DMS114 treated with DMSO at 0.1 percent for 48 hours (cell line): ENCODE measurements around the gene COPS9.

Experiments used
- DNase-seq: peaks from one replicate; lab custom pipeline; 2025; ENCODE audit not compliant: unreplicated experiment; lab: John Stamatoyannopoulos, UW

The COPS9 gene

DNA sequence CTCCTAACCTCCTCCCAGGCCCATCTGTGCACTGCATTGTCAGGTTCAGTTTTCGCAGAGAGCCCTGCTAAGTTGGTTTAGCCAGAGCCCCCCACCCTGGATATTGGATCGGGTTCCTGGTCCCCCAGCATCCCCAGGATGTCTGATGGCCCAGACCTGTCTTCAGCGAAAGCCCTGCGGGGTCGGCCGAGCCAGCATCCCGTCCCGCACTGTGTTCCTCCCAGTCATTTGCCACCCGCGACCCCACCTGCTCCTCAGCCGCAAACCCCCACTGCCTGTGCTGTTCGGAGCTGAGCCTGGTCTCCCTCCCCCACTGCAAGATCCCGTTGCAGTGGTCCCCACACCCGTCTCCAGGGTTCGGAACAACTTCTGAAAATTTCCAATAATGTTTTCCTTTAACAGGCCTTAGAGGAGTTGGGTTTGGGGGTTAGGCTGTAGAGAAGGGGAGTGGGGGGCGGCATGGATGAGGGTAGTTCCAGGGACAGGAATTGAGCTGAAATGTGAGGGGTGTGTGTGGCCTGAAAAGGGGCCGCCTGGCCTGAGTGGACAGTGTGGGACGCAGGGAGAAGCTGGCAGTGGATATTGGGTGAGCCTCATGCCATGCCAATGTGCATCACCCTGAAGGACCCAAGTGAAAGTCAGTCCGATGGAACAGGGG is 1.6 kb upstream of the COPS9 start:
- DNase-seq: no peak

- no peak for DNase-seq
These were observed 677 bp upstream of the COPS9 start for GRCh38 chr2:240136671-240137292.

DNA sequence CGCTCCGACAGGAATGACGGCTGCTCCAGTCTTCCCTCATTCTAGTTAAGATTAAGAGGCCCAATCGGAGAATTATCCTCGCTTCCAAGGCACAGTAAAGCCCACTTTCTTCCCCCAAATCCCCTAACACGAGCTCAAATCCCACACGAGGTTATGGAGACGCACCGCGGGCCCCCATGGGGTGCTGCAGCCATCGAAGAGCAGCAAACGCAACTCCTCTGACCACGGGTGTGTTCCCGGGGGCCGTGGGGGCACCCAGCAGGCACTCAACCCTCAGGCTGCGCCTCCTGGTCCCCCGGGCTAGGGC is 446 bp downstream of the COPS9 start:
- DNase-seq: no peak

- DNase-seq: no peak
These were observed 1.1 kb downstream of the COPS9 start for GRCh38 chr2:240134956-240135520.

- no peak for DNase-seq
These were observed 1.6 kb downstream of the COPS9 start for GRCh38 chr2:240134466-240134865.

GRCh38 chr2:240133401-240133800 is 2.7 kb downstream of the COPS9 start:
- DNase-seq: no peak

- no peak for DNase-seq
These were observed 3.5 kb downstream of the COPS9 start for GRCh38 chr2:240132651-240132980.

- DNase-seq: no peak
These were observed 4.0 kb downstream of the COPS9 start for GRCh38 chr2:240131941-240132650.

- DNase-seq: no peak
These were observed 4.8 kb downstream of the COPS9 start for GRCh38 chr2:240131296-240131695.

DNA sequence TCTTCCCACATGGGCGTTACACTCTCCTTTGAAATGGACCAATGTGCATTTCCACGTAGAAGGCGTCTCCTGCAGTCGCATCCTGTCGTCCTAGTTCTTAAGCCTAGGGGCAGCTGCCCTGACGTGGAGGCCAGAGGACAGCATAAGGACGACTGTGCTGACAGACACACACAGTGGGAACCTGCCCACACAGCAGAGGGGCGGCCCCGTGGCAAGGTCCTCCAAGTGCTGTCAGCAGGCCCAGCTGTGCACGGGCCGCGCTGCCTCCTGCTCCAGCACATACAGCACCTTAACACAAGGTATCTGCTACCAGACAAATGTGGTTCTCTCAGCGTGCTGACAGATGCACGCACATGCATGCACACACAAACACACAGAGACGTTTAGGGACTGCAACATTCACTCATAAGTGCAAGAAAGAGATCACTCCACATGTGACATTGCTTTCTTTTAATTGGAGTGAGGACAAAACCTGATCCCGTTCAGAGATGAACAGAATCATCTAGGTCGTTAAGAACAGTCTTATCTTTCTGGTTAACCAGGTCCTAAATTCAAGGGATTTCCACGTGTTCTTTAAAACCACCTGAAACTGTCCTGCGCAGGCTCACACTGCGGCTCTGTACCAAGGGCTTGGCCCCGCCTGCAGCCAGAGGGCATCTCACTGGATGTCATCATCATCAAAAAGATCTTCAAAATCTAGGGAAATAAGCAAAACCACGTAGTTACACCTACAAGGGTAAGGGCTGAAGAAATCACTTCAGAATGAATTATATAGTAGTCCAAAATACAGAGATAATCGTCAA is 5.5 kb downstream of the COPS9 start:
- DNase-seq: no peak

DNA sequence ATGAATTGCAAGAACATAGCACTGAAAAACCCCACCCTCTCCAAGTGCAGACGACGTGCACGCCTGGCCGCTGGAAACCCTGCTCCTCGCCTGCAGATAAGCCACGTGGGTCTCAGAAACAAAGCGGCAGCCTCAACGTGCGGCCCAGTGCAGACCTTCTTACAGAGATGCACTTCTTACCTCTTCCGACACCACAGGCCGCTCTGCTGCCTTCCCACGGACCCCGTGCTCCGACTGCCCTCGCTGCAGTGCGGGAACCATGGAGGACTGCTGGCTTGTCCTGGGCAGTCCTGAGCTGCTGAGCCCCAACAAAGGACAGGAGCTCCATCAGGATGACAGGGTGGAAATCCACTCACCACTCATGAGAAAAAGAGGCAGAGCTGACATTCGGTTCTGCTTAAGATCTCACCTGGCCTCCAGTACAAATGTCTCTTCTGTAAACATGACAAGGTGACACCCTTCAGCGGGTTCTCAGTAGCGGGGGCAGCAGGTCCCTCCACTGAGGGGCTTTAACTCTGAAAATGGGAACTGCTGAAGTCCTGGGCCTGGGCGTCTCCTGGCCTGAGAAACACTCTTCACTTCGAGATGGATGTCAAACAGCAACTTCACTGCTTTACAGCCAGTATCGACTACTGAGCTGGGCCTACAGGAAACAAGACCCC is 6.2 kb downstream of the COPS9 start:
- DNase-seq: no peak

GRCh38 chr2:240129311-240129710 is 6.8 kb downstream of the COPS9 start:
- no peak for DNase-seq

DNA sequence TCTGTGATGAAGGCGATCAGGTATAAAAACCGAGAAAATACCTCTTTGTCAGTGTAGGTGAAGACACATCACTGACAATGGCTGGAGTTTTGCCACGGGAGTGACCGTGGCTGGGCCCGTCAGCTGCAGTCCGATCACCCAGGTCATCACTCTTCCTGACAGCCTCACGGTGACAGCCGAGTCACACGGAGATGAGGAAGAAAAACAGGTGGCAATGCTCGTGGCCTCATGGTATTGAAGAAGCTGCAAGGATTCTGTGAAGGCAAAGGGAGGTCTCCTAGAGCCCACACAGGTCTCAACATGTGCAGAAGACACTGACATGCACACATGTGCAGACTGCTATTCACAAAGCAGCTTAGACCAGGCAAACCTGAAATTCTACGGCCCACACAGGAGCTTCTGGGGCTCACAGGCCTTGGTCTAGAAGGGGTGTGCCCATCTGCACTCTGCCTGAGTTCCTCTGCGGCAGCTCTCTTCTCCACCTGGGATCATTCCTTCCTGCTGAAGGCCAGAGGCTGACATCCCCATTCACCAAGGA is 7.4 kb downstream of the COPS9 start:
- DNase-seq: no peak

DNA sequence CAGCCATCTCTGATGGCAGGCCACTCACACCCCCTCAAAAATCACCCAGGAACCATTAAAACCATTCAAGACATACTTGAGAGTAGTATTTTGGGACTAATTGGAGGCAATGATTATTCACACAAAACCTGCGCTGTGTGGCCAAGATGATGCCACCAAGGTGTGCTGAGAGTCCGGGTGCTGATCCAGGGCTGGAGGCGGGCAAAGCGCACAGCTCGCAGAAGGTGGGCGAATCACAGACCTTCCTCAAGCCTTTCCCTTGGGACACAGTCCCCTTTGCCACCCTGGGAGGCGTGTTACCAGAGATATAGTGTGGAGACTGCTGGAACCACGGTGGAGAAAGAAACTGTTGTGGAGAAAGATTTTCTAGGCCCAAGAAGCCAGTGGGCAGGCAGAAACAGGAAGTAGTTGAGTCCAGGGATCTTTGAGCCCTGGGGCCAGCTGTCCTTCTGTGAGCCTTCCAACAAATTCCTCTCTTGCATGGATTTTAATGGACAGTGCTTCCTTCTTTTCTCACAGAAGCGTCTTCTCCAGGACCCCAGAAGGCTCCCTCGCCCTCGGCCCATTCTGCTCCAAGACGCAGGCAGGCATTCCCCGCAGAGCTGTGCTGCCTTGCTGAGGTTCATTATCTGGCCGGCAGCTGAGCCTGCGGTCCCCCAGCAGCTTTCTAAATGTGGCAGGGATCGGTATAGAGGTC is 8.0 kb downstream of the COPS9 start:
- DNase-seq: no peak

GRCh38 chr2:240127191-240127750 is 8.8 kb downstream of the COPS9 start:
- DNase-seq: no peak

- no peak for DNase-seq
These were observed 9.4 kb downstream of the COPS9 start for GRCh38 chr2:240126731-240127130.

DNA sequence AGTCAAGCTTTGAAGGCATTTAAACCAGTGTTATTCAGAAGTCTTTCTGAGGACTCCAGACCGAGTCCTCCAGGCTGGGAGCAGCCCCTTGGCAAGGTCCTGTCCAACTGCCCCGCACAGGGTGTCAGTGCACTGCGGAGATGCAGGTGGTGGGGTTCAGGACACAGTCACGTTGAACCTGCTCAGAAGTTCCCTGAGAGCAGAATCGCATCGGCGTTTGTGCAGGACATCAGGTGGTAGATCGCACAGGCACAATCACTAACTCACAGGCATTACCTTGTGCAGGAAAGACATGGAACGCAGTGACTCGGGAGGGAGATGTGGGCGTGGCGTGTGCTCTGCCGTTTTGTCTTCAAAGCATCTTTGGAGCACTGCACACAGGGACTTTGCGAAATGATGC is 10.4 kb downstream of the COPS9 start:
- no peak for DNase-seq

GRCh38 chr2:240124651-240125030 is 11.5 kb downstream of the COPS9 start:
- DNase-seq: no peak

- DNase-seq: no peak
These were observed 12.1 kb downstream of the COPS9 start for GRCh38 chr2:240123821-240124650.
